MCF 10A (cell line): ENCODE data around the gene BCAS3. TPM values are rescaled to one million over a fixed set of nuclear protein-coding genes. Genes with fewer than 3 reads are reported as not detected.

Experiments used
- BruUV-seq: library from RNA; stranded (reverse); fragments of 400-500 nt; replicated peaks from 2 replicates; lab custom pipeline; 2021; lab: Mats Ljungman, UMichigan
- CTCF ChIA-PET: fragments of 300-600 bp; sonication (Branson Sonifier 250); formaldehyde crosslinking; extraction: SDS; loops from one replicate; lab custom pipeline; 2021; ENCODE audit warnings: antibody characterized with exemption, inconsistent platforms; lab: Yijun Ruan, JAX
- POLR2A ChIA-PET: fragments of 300-600, 350-650 bp; sonication (Branson Sonifier 250); formaldehyde crosslinking; extraction: SDS; loops from one replicate; lab custom pipeline; 2020; ENCODE audit warnings: antibody characterized with exemption, inconsistent platforms; lab: Yijun Ruan, JAX
- DNase-seq: peaks from one replicate; pipeline ENCODE4 v3.0.0-alpha.2; 2018; ENCODE audit not compliant: unreplicated experiment
- H3K27ac Mint-ChIP-seq: one replicate; pipeline ENCODE4 v1.8.0; 2022; ENCODE audit warnings: mild to moderate bottlenecking, low read depth, mixed read lengths; ENCODE audit not compliant: unreplicated experiment
- H3K27me3 Mint-ChIP-seq: one replicate; pipeline ENCODE4 v1.8.0; 2022; ENCODE audit warnings: mixed read lengths; ENCODE audit not compliant: insufficient read depth, unreplicated experiment
- H3K36me3 Mint-ChIP-seq: one replicate; pipeline ENCODE4 v1.8.0; 2022; ENCODE audit warnings: mild to moderate bottlenecking, moderate library complexity, mixed read lengths; ENCODE audit not compliant: insufficient read depth, unreplicated experiment
- H3K4me1 Mint-ChIP-seq: one replicate; pipeline ENCODE4 v1.8.0; 2022; ENCODE audit warnings: mixed read lengths; ENCODE audit not compliant: insufficient read depth, unreplicated experiment
- H3K4me3 Mint-ChIP-seq: one replicate; pipeline ENCODE4 v1.8.0; 2022; ENCODE audit warnings: mild to moderate bottlenecking, moderate library complexity, mixed read lengths; ENCODE audit not compliant: unreplicated experiment
- H3K9me3 Mint-ChIP-seq: one replicate; pipeline ENCODE4 v1.8.0; 2022; ENCODE audit warnings: mixed read lengths; ENCODE audit not compliant: unreplicated experiment
- intact Hi-C: fragments of 100-400 bp; cut with micrococcal nuclease; formaldehyde crosslinking; loops from 2 replicates; pipeline ENCODE4 v1.14.1; 2022
- total RNA-seq: library from RNA; stranded (reverse); gene quantifications from 2 replicates; pipeline ENCODE4 v1.2.3, GENCODE V29; 2022
- TF ChIP-seq, protein P1 (sequence below): fragments of 200-600 bp; IDR thresholded peaks from one replicate; pipeline ENCODE4 v1.8.0; 2022; ENCODE audit warnings: antibody characterized with exemption, mild to moderate bottlenecking; ENCODE audit not compliant: unreplicated experiment

BCAS3 gene
- total RNA-seq, 1 experiment from 2014 or later, result 14.6 TPM

DNA sequence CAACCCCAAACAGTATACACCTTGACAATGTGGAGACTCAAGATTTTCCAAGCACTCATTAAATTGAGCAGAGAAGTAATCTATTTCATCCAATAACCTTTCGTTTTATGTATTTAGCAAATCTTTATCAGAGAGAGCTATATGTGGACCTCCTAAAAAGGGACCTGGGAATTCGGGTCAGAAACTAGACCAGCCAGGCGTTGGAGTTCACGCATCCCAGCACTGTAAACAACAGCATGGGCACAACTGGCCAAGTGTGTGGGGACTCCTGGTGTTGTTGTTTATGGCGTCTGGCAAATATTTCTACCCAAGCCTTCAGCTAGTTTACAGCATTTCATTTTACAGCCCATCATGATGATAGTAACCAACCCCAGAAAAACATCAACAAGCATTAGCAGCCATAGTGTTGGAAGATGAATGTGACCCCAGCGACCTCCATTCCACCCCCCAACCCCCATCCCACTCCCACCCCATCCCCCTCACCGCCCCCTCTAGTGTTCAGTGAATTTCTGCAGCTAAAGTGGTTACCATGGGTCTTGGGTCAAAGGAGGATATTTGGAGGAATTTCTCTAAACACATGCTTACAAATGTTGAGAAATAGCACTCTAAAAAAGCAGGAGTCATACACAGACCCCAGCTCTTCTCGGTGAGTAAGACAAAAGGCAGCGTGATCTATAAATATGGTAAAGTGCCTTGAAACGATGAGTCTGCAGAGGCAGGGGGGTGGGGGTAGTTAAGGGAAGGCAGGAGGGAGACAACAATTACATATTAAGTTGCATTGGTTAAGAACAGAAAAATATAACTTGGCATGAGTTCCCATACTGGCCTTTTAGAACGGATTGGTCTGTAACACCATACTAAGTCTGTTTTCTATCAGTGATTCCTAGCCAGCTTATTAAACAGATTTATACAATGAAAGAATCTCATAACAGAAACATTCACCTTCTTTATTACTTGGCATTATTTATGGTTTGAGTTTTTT is 630.5 kb downstream of the BCAS3 start:
- Mint-ChIP-seq H3K27me3 (no peaks in the 10 kb centered on the region), H3K36me3 (no peaks in the 10 kb centered on the region), H3K4me1 (peaks cover 8% of the 10 kb centered on the region), H3K4me3 (no peak overlapping the region), H3K27ac (no peak overlapping the region), H3K9me3 (no peaks in the 10 kb centered on the region)
- intact Hi-C loops, result no loop called here
- no TSS peak for BruUV-seq
- ChIA-PET CTCF (interaction anchor here (0.6 kb wide), 2 partner anchors 62 to 218 kb away, joined by 3 read pairs; no protein-coding TSS in a partner anchor), POLR2A (interaction anchor here (0.6 kb wide), 2 partner anchors 163 to 428 kb away, joined by 3 to 4 read pairs; no protein-coding TSS in a partner anchor)
- TF ChIP-seq, protein P1, sequence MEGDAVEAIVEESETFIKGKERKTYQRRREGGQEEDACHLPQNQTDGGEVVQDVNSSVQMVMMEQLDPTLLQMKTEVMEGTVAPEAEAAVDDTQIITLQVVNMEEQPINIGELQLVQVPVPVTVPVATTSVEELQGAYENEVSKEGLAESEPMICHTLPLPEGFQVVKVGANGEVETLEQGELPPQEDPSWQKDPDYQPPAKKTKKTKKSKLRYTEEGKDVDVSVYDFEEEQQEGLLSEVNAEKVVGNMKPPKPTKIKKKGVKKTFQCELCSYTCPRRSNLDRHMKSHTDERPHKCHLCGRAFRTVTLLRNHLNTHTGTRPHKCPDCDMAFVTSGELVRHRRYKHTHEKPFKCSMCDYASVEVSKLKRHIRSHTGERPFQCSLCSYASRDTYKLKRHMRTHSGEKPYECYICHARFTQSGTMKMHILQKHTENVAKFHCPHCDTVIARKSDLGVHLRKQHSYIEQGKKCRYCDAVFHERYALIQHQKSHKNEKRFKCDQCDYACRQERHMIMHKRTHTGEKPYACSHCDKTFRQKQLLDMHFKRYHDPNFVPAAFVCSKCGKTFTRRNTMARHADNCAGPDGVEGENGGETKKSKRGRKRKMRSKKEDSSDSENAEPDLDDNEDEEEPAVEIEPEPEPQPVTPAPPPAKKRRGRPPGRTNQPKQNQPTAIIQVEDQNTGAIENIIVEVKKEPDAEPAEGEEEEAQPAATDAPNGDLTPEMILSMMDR, result no peak
- peak; percentile 69 for DNase-seq

GRCh38 chr17:61309362-61310256 is 632.0 kb downstream of the BCAS3 start:
- ChIA-PET POLR2A (interaction anchor here (0.7 kb wide), 1 partner anchor 19 kb away, joined by 3 read pairs; no protein-coding TSS in a partner anchor), CTCF (no interaction called here)
- H3K36me3 Mint-ChIP-seq, result no peaks in the 10 kb centered on the region
- intact Hi-C loops, result no loop called here
- H3K4me3 Mint-ChIP-seq, result no peak overlapping the region
- peaks cover 7% of the 10 kb centered on the region for H3K4me1 Mint-ChIP-seq
- H3K9me3 Mint-ChIP-seq, result no peaks in the 10 kb centered on the region
- peak; percentile 36 for DNase-seq
- no TSS peak for BruUV-seq
- no peaks in the 10 kb centered on the region for H3K27me3 Mint-ChIP-seq
- TF ChIP-seq, protein P1, result no peak
- no peak overlapping the region for H3K27ac Mint-ChIP-seq

GRCh38 chr17:61310590-61310989 is 632.9 kb downstream of the BCAS3 start:
- no peaks in the 10 kb centered on the region for H3K27me3 Mint-ChIP-seq
- ChIA-PET POLR2A (no interaction called here), CTCF (no interaction called here)
- no peaks in the 10 kb centered on the region for H3K36me3 Mint-ChIP-seq
- no TSS peak for BruUV-seq
- TF ChIP-seq, protein P1, result no peak
- no peak for DNase-seq
- intact Hi-C loops, result no loop called here
- H3K27ac Mint-ChIP-seq, result no peak overlapping the region
- H3K4me1 Mint-ChIP-seq, result peaks cover 11% of the 10 kb centered on the region
- H3K4me3 Mint-ChIP-seq, result no peak overlapping the region
- no peaks in the 10 kb centered on the region for H3K9me3 Mint-ChIP-seq
